GM21447 (cell line): ENCODE results near the gene UCP1.
"Not testable (repeated sequence)": the region's sequence is repeated elsewhere in the genome, so short reads cannot be mapped to it uniquely, and the experiment has no call there.

ENCODE experiments used
- ATAC-seq: cut with Tn5 transposase; IDR thresholded peaks from one replicate; pipeline ENCODE4 v1.9.1; 2021; ENCODE audit not compliant: unreplicated experiment

Gene UCP1

DNA sequence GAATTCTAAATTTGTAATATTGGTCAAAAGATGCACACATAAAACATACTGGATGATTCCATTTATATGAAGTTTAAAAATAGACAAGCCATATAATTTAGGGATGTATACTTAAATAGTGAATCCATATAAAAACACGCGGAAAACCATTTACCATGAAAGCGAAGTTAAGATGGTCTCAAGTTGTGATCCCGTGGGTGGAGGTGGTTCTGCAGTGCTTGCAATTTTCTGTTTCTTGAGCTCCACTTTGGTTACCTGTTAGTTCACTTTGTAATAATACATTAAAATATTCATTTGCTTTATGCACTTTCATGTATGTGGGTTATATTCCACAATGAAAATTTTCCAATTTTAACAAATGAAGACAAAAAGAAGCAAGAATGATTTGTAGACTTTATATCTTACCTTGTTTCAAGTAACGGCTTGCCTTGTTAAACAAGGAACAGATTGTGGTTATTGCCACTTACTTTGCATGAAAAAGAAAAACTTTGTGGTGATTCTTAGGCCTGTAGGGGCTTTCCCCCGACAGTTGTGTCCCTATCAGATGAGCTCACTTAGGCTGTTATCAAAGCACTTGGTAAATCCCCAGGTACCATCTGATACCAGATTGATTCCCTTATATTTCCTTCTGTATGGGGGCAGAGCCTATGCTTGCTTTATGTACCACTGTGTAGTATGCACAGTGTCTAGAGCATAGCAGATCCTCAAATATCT, 12.2 kb downstream of the UCP1 start:
- ATAC-seq: peak; percentile 100

- ATAC-seq: no peak
Observed at GRCh38 chr4:140533951-140534480, 34.7 kb downstream of the UCP1 start.

DNA sequence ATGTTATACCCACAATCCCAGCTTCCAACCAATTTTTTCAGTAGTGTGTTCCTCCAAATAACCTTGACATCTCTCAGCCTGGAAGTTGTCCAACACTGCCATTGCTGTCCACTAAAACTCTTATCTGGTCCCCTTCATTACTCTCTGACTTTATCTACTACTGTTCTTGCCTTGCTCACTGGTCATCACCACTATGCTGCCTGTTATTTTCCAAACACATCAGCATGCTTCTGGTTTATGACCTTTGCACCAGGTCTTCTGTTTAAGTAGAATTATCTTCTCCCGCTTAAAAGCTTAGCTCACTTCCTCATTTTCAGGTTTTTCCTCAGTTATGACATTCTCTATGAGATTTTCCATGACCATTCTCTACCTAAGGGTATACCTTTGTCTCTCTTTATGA, 39.3 kb downstream of the UCP1 start:
- ATAC-seq: no peak

GRCh38 chr4:140523857-140524742, 44.7 kb downstream of the UCP1 start, which contains the start of gene ELMOD2:
Gene ELMOD2, plus strand, starts transcription at chr4:140524168. Its CDS starts 1,261 bp downstream, at chr4:140525429.
- ATAC-seq: peak; percentile 100

DNA sequence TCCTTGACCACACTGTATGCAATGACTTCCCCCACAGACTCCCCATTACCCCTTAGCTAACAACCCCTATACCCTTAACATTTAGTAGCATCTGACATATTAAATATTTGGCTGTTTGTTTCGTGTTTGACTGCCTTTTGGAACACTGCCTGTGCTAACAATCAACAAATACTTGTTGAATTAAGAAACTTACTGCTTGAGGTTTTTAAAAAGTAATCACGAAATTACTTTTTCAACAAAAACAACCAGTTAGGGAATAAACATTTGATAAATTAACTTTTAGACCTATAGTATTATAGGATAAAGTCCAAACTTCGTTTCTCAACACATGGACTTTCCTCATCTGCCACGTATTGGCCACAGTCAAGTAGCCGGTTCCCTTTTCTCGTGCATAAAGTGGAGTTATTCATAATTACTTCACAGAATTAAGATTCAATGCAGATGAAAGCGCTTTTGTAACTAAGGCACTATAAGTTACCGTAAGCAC, 45.3 kb downstream of the UCP1 start:
- ATAC-seq: peak; percentile 11

- no peak for ATAC-seq
Observed at GRCh38 chr4:140515423-140515822, 53.3 kb downstream of the UCP1 start.

GRCh38 chr4:140513765-140514164, 55.0 kb downstream of the UCP1 start:
- ATAC-seq: not testable (repeated sequence)
